Neural crest cell (in vitro differentiated cells): ENCODE measurements around the gene ACBD6. TPM values are rescaled to one million over a fixed set of nuclear protein-coding genes. Genes with fewer than 3 reads are reported as not detected.
"Not testable (repeated sequence)": the region's sequence is repeated elsewhere in the genome, so short reads cannot be mapped to it uniquely, and the experiment has no call there.

Experiments
- DNase-seq: peaks from one replicate; pipeline ENCODE4 v3.0.0; 2021; ENCODE audit warnings: low read depth, mixed read lengths, low spot score
- H3K27ac Mint-ChIP-seq: one replicate; pipeline ENCODE4 v1.8.0; 2021; ENCODE audit warnings: mild to moderate bottlenecking, mixed read lengths; ENCODE audit not compliant: unreplicated experiment
- H3K27me3 Mint-ChIP-seq: 2 replicates; pipeline ENCODE4 v1.8.0; 2021; ENCODE audit warnings: low read depth, mild to moderate bottlenecking, mixed read lengths
- H3K36me3 Mint-ChIP-seq: 2 replicates; pipeline ENCODE4 v1.8.0; 2021; ENCODE audit warnings: low read depth, mild to moderate bottlenecking, mixed read lengths
- H3K4me1 Mint-ChIP-seq: 2 replicates; pipeline ENCODE4 v1.8.0; 2021; ENCODE audit warnings: mixed read lengths
- H3K4me3 Mint-ChIP-seq: one replicate; pipeline ENCODE4 v1.8.0; 2021; ENCODE audit warnings: mild to moderate bottlenecking, mixed read lengths
- H3K9me3 Mint-ChIP-seq: 2 replicates; pipeline ENCODE4 v1.8.0; 2021; ENCODE audit warnings: mixed read lengths
- CTCF ChIP-seq: fragments of 200-600 bp; sonication (generic); conservative IDR thresholded peaks from 2 replicates; pipeline ENCODE4 v1.5.0; 2021; ENCODE audit warnings: antibody characterized with exemption, mild to moderate bottlenecking
- total RNA-seq: library from RNA; stranded (reverse); gene quantifications from 2 replicates; pipeline ENCODE4 v1.2.1, GENCODE V29; 2021

Gene ACBD6
- total RNA-seq, 1 donor from 2014 or later = 59.1 TPM

DNA sequence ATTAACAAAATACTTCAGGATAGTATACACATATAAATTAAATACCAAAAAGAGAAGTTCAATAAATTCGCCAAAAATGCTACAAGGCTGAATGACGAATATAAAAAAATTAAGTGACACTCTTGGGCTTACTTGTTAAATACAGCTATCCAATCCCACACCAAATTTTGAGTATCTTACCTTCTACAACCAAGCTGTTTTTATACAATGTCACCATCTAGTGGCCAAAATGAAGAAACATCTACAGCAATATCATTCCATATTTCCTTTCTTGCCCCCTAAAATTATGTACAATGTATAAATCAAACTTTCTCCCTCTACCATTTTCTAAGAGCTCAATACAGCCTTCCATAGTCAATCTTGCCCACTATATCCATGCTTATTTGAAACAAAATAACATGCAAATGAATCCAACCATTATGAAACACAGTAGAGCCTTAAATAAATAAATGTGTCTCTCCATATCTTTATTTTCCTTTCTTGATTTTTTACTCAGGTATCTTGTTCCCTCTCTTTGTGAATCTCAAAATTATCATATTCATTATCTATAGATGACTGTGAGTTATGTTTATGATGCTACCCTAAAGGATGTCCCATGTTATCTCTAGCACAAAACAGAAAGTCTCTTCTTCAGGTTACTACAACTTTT is 86.3 kb downstream of the ACBD6 start:
- peak; percentile 80 for TF ChIP-seq CTCF
- no peak for DNase-seq
- Mint-ChIP-seq H3K27ac (no peak overlapping the region), H3K4me3 (no peak overlapping the region), H3K36me3 (peaks cover 15% of the 10 kb centered on the region), H3K9me3 (peaks cover 7% of the 10 kb centered on the region), H3K4me1 (no peaks in the 10 kb centered on the region), H3K27me3 (no peaks in the 10 kb centered on the region)

DNA sequence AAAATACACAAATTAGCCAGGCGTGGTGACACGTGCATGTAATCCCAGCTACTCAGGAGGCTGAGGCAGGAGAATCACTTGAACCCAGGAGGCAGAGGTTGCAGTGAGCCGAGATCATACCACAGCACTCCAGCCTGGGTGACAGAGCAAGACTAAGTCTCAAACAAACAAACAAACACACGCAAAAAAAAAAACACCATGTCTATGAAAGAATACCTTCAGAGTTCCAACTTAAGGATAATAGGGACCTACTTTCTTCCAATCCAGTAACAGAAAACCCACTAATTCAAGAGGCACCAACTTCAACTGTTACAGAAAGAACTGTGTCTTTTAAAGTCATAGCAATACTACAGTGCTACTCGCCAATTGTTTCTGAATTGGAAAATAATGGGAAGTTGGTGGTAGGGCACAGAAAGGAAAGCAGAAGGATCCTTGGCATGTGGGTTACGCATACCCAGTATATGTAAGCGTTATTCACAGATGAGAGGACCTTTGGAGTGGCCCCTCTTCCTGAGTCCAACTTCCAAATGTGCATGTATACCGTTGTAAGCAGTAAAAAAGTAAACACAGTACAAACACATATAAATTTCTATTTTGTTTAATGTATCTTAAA is 87.0 kb downstream of the ACBD6 start:
- no peak overlapping the region for H3K27ac Mint-ChIP-seq
- peaks cover 7% of the 10 kb centered on the region for H3K9me3 Mint-ChIP-seq
- H3K36me3 Mint-ChIP-seq = peaks cover 14% of the 10 kb centered on the region
- TF ChIP-seq CTCF = no peak
- DNase-seq = no peak
- H3K4me1 Mint-ChIP-seq = no peaks in the 10 kb centered on the region
- no peaks in the 10 kb centered on the region for H3K27me3 Mint-ChIP-seq
- H3K4me3 Mint-ChIP-seq = no peak overlapping the region

DNA sequence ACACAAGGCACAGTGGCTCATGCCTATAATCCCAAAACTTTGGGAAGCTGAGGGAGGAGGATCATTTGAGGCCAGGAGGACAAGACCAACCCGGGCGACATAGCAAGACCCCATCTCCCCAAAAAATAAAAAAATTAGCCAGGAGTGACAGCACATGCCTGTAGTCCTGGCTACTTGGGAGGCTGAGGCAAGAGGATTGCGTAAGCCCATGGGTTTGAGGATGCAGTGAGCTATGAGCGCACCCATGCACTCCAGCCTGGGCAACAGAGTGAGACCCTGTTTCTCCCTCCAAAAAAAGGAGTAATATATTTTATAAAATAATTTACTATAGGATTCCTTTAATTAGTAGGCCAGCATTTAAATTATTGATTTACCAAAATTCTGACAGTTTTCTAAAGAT is 89.8 kb downstream of the ACBD6 start:
- Mint-ChIP-seq H3K36me3 (peaks cover 16% of the 10 kb centered on the region), H3K4me3 (no peak overlapping the region), H3K9me3 (peaks cover 7% of the 10 kb centered on the region), H3K27me3 (no peaks in the 10 kb centered on the region), H3K4me1 (no peaks in the 10 kb centered on the region), H3K27ac (no peak overlapping the region)
- no peak for DNase-seq
- TF ChIP-seq CTCF = no peak

DNA sequence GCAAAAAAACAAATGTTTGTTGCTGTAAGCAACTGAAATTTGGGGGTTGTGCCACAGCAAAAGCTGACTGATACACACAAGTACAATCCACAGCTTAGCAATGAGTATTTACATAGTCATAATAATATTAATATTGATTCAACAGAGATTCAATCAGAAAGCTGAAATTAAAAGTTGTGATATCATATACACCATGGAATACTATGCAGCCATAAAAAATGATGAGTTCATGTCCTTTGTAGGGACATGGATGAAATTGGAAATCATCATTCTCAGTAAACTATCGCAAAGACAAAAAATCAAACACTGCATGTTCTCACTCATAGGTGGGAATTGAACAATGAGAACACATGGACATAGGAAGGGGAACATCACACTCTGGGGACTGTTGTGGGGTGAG is 94.2 kb downstream of the ACBD6 start:
- not testable (repeated sequence) for H3K4me3 Mint-ChIP-seq, H3K27me3 Mint-ChIP-seq, H3K4me1 Mint-ChIP-seq, H3K9me3 Mint-ChIP-seq, H3K27ac Mint-ChIP-seq, DNase-seq
- peaks cover 10% of the 10 kb centered on the region for H3K36me3 Mint-ChIP-seq

GRCh38 chr1:180407051-180407450 is 95.3 kb downstream of the ACBD6 start:
- Mint-ChIP-seq H3K27me3 (no peaks in the 10 kb centered on the region), H3K36me3 (peaks cover 10% of the 10 kb centered on the region), H3K4me3 (no peak overlapping the region), H3K9me3 (no peaks in the 10 kb centered on the region), H3K27ac (no peak overlapping the region), H3K4me1 (peaks cover 6% of the 10 kb centered on the region)
- no peak for DNase-seq
- no peak for TF ChIP-seq CTCF

DNA sequence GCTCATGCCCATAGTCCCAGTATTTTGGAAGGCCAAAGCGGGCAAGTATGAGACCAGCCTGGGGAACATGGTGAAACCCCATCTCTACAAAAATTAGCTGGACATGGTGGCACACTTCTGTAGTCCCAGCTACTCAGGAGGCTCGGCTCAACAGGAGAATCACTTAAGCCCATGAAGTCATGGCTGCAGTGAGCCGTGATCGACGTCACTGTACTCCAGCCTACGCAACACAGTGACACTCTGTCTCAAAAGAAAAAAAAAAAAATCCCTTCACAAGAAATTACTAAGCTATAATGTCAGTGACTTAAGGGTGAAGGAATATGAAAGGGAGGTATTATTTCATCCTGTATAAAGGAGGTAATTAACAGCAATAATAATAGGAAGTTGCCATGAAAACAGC is 99.8 kb downstream of the ACBD6 start:
- Mint-ChIP-seq H3K27ac (no peak overlapping the region), H3K27me3 (no peaks in the 10 kb centered on the region), H3K4me1 (peaks cover 6% of the 10 kb centered on the region), H3K9me3 (no peaks in the 10 kb centered on the region), H3K4me3 (no peak overlapping the region), H3K36me3 (no peaks in the 10 kb centered on the region)
- DNase-seq = no peak
- no peak for TF ChIP-seq CTCF
